IMR-90 (cell line): Measurements from ENCODE around the gene LRRC70. TPM values are rescaled to one million over a fixed set of nuclear protein-coding genes. Genes with fewer than 3 reads are reported as not detected.

Source experiments
- ATAC-seq: fragments of 200-7000 bp; cut with Tn5 transposase; 2 replicates; pipeline ENCODE4 v1.9.1; 2020; ENCODE audit warnings: low read depth, mild to moderate bottlenecking, moderate library complexity
- BruUV-seq: library from RNA; stranded (reverse); fragments of 400-500 nt; replicated peaks from 2 replicates; lab custom pipeline; 2021; lab: Mats Ljungman, UMichigan
- CTCF ChIA-PET: fragments of 300-600 bp; formaldehyde crosslinking; extraction: SDS; loops from one replicate; lab custom pipeline; 2021; ENCODE audit warnings: antibody characterized with exemption; lab: Yijun Ruan, JAX
- POLR2A ChIA-PET: fragments of 300-600 bp; sonication (Branson Sonifier 250); formaldehyde crosslinking; loops from one replicate; lab custom pipeline; 2022; ENCODE audit warnings: antibody characterized with exemption; ENCODE audit not compliant: unreplicated experiment; lab: Charles Lee
- DNase-seq: peaks from one replicate; pipeline ENCODE4 v3.0.0; 2013
- H2AFZ ChIP-seq: replicated peaks from 2 replicates; pipeline ENCODE3; 2013; ENCODE audit warnings: low read length, mild to moderate bottlenecking; ENCODE audit not compliant: poor library complexity
- H2AK5ac ChIP-seq: 2 replicates; pipeline ENCODE4 v1.6.1; 2013; ENCODE audit warnings: low read depth, low read length, inconsistent platforms
- H2AK9ac ChIP-seq: replicated peaks from 2 replicates; pipeline ENCODE3; 2013; ENCODE audit warnings: mild to moderate bottlenecking, low read depth, low read length, moderate library complexity; ENCODE audit not compliant: poor library complexity
- H2BK120ac ChIP-seq: 2 replicates; pipeline ENCODE4 v1.6.1; 2013; ENCODE audit warnings: low read depth, low read length, inconsistent platforms
- H2BK15ac ChIP-seq: 3 replicates; pipeline ENCODE4 v1.6.1; 2013; ENCODE audit warnings: low read depth, low read length, inconsistent platforms
- H2BK20ac ChIP-seq: 2 replicates; pipeline ENCODE4 v1.6.1; 2013; ENCODE audit warnings: low read depth, mild to moderate bottlenecking, inconsistent platforms, low read length, moderate library complexity
- H2BK5ac ChIP-seq: 2 replicates; pipeline ENCODE4 v1.6.1; 2013; ENCODE audit warnings: mild to moderate bottlenecking, low read depth, low read length, inconsistent platforms; ENCODE audit not compliant: poor library complexity, severe bottlenecking
- H3K14ac ChIP-seq: replicated peaks from 2 replicates; pipeline ENCODE4 v1.6.1; 2013; ENCODE audit warnings: low read depth, low read length, inconsistent platforms
- H3K18ac ChIP-seq: 2 replicates; pipeline ENCODE4 v1.6.1; 2013; ENCODE audit warnings: low read depth, low read length, control low read depth
- H3K23ac ChIP-seq: 2 replicates; pipeline ENCODE4 v1.6.1; 2013; ENCODE audit warnings: low read depth, low read length, inconsistent platforms
- H3K27ac ChIP-seq: 2 replicates; pipeline ENCODE4 v1.5.1; 2013; ENCODE audit warnings: mild to moderate bottlenecking, control low read depth, low read length; ENCODE audit not compliant: insufficient read depth
- H3K27me3 ChIP-seq: 2 replicates; pipeline ENCODE4 v1.6.1; 2013; ENCODE audit warnings: low read length; ENCODE audit not compliant: control insufficient read depth, insufficient read depth
- H3K36me3 ChIP-seq: 2 replicates; pipeline ENCODE4 v1.6.1; 2013; ENCODE audit warnings: low read length, mixed read lengths; ENCODE audit not compliant: control insufficient read depth, insufficient read depth
- H3K4ac ChIP-seq: 2 replicates; pipeline ENCODE4 v1.6.1; 2013; ENCODE audit warnings: low read depth, low read length, inconsistent platforms
- H3K4me1 ChIP-seq: 2 replicates; pipeline ENCODE4 v1.6.1; 2013; ENCODE audit warnings: low read length, mixed read lengths; ENCODE audit not compliant: control insufficient read depth, insufficient read depth
- H3K4me2 ChIP-seq: 2 replicates; pipeline ENCODE4 v1.6.1; 2013; ENCODE audit warnings: low read depth, mild to moderate bottlenecking, control low read depth, low read length, moderate library complexity
- H3K4me3 ChIP-seq: 2 replicates; pipeline ENCODE4 v1.5.1; 2013; ENCODE audit warnings: low read depth, mild to moderate bottlenecking, control low read depth, low read length, moderate library complexity; ENCODE audit not compliant: insufficient read depth
- H3K56ac ChIP-seq: 2 replicates; pipeline ENCODE4 v1.6.1; 2013; ENCODE audit warnings: low read length, inconsistent platforms; ENCODE audit not compliant: insufficient read depth; ENCODE audit errors: extremely low read depth
- H3K79me1 ChIP-seq, 2 experiments: 2 replicates each; pipeline ENCODE4 v1.6.1; 2013; ENCODE audit warnings: low read length in 2 of 2, inconsistent platforms in 1 of 2, low read depth in 1 of 2
- H3K9ac ChIP-seq: 2 replicates; pipeline ENCODE4 v1.6.1; 2013; ENCODE audit warnings: low read depth, low read length, control low read depth
- H3K9me1 ChIP-seq: 2 replicates; pipeline ENCODE4 v1.6.1; 2013; ENCODE audit warnings: low read length, inconsistent platforms; ENCODE audit not compliant: insufficient read depth
- H3K9me3 ChIP-seq: 2 replicates; pipeline ENCODE4 v1.6.1; 2013; ENCODE audit warnings: low read length; ENCODE audit not compliant: control insufficient read depth, insufficient read depth
- H4K20me1 ChIP-seq: 2 replicates; pipeline ENCODE4 v1.6.1; 2013; ENCODE audit warnings: low read length, inconsistent platforms; ENCODE audit not compliant: insufficient read depth
- H4K5ac ChIP-seq: 2 replicates; pipeline ENCODE4 v1.6.1; 2013; ENCODE audit warnings: mild to moderate bottlenecking, low read depth, low read length, control low read depth
- H4K8ac ChIP-seq, 2 experiments: 2 replicates each; pipeline ENCODE4 v1.6.1; 2013; ENCODE audit warnings: low read depth in 2 of 2, low read length in 2 of 2, control low read depth in 1 of 2, inconsistent platforms in 1 of 2
- H4K91ac ChIP-seq: 2 replicates; pipeline ENCODE4 v1.6.1; 2013; ENCODE audit warnings: low read depth, low read length, inconsistent platforms; ENCODE audit not compliant: insufficient read depth
- MAZ ChIP-seq: IDR thresholded peaks from 2 replicates; pipeline ENCODE4 v1.6.1; 2012; ENCODE audit warnings: low read depth, mild to moderate bottlenecking, low read length, improper control_type of control experiment, moderate library complexity, borderline replicate concordance
- SMC3 ChIP-seq: fragments of 150-350 bp; IDR thresholded peaks from 2 replicates; pipeline ENCODE4 v1.6.1; 2016; ENCODE audit warnings: low read depth, mild to moderate bottlenecking, antibody characterized with exemption, low read length, moderate library complexity
- WGBS, 2 experiments: methylation state at CpG; one replicate each; pipeline versions ENCODE4 v1.1.5 to v1.1.7; 2013; ENCODE audit warnings: missing lambda C conversion rate in 2 of 2; ENCODE audit not compliant: insufficient read length in 1 of 2; ENCODE audit errors: extremely low coverage in 2 of 2; 5-methylcytosine and 5-hydroxymethylcytosine counted together
- dilution Hi-C: fragments of 300-500 bp; cut with HindIII; formaldehyde crosslinking; loops from one replicate; pipeline ENCODE4 v1.14.3; 2018; ENCODE audit warnings: low sequenced_read_pairs; ENCODE audit not compliant: unreplicated experiment
- in situ Hi-C: fragments of 300-500 bp; cut with MboI; formaldehyde crosslinking; loops from 3 replicates; pipeline ENCODE4 v1.14.3; 2019; ENCODE audit warnings: low sequenced_read_pairs, inconsistent platforms, mixed read lengths
- intact Hi-C: fragments of 100-400 bp; cut with micrococcal nuclease; formaldehyde crosslinking; loops from 2 replicates; pipeline ENCODE4 v1.10.0; 2022
- polyA plus RNA-seq, 3 experiments: library from polyadenylated mRNA; depleted of rRNA; stranded (reverse); fragments of >200 nt; gene quantifications; 2 replicates each; pipeline ENCODE4 v1.2.3, GENCODE V29; 2012; ENCODE audit warnings: low replicate concordance in 1 of 3
- total RNA-seq: library from RNA; depleted of rRNA; stranded (reverse); fragments of >200 nt; gene quantifications from 2 replicates; pipeline ENCODE4 v1.2.3, GENCODE V29; 2012
- TF ChIP-seq, protein P1 (sequence below): fragments of 150-350 bp; IDR thresholded peaks from 2 replicates; pipeline ENCODE4 v1.6.1; 2016; ENCODE audit warnings: low read depth, mild to moderate bottlenecking, low read length, moderate library complexity, borderline replicate concordance

The LRRC70 gene
- total and polyA plus RNA-seq, 2 of the 4 experiments (the other 2 are of a cell fraction), result 0.19 to 0.36 TPM

GRCh38 chr5:62574599-62574998 lies 4.0 kb upstream of the LRRC70 start:
- in situ Hi-C loops (no loop called here), dilution Hi-C loops (no loop called here), intact Hi-C loops (no loop called here)
- no peaks in the 10 kb centered on the region for H4K20me1 ChIP-seq
- H3K27ac ChIP-seq, result no peak overlapping the region
- WGBS, 2 experiments, result no CpG with 5 or more reads among the region's 2 CpGs
- no peak overlapping the region for H2AK5ac ChIP-seq
- no peaks in the 10 kb centered on the region for H3K9me1 ChIP-seq
- no peak overlapping the region for H4K5ac ChIP-seq
- H3K23ac ChIP-seq, result no peak overlapping the region
- no peak overlapping the region for H2BK5ac ChIP-seq
- no peaks in the 10 kb centered on the region; the same call in 1 of the 2 replicates for H3K36me3 ChIP-seq
- no peaks in the 10 kb centered on the region for H3K4me1 ChIP-seq
- no peak overlapping the region for H3K56ac ChIP-seq
- no peak overlapping the region for H2AFZ ChIP-seq
- H3K9me3 ChIP-seq, result no peaks in the 10 kb centered on the region
- H2BK15ac ChIP-seq, result no peak overlapping the region
- no peak overlapping the region for H3K14ac ChIP-seq
- no TSS peak for BruUV-seq
- ChIA-PET POLR2A (no interaction called here), CTCF (no interaction called here)
- no peak overlapping the region for H3K18ac ChIP-seq
- H4K8ac ChIP-seq, result no peak overlapping the region
- H3K4ac ChIP-seq, result no peak overlapping the region
- DNase-seq (no peak), ATAC-seq (no peak)
- no peak overlapping the region for H3K4me2 ChIP-seq
- H2BK20ac ChIP-seq, result no peak overlapping the region
- no peaks in the 10 kb centered on the region for H3K27me3 ChIP-seq
- H3K4me3 ChIP-seq, result no peak overlapping the region
- H4K91ac ChIP-seq, result no peak overlapping the region
- H3K79me1 ChIP-seq, result no peaks in the 10 kb centered on the region; a peak in 2 of 4 replicates
- no peak overlapping the region for H2BK120ac ChIP-seq
- no peak overlapping the region for H2AK9ac ChIP-seq
- no peak overlapping the region for H3K9ac ChIP-seq
- TF ChIP-seq MAZ (no peak), SMC3 (no peak)
- TF ChIP-seq, protein P1, sequence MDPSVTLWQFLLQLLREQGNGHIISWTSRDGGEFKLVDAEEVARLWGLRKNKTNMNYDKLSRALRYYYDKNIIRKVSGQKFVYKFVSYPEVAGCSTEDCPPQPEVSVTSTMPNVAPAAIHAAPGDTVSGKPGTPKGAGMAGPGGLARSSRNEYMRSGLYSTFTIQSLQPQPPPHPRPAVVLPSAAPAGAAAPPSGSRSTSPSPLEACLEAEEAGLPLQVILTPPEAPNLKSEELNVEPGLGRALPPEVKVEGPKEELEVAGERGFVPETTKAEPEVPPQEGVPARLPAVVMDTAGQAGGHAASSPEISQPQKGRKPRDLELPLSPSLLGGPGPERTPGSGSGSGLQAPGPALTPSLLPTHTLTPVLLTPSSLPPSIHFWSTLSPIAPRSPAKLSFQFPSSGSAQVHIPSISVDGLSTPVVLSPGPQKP, result no peak
